GM21528 (cell line): ENCODE measurements around the gene LPAR3.

Experiments used
- ATAC-seq: cut with Tn5 transposase; IDR thresholded peaks from one replicate; pipeline ENCODE4 v1.9.1; 2021; ENCODE audit warnings: mild to moderate bottlenecking, moderate library complexity; ENCODE audit not compliant: unreplicated experiment, low FRiP score

LPAR3 gene

DNA sequence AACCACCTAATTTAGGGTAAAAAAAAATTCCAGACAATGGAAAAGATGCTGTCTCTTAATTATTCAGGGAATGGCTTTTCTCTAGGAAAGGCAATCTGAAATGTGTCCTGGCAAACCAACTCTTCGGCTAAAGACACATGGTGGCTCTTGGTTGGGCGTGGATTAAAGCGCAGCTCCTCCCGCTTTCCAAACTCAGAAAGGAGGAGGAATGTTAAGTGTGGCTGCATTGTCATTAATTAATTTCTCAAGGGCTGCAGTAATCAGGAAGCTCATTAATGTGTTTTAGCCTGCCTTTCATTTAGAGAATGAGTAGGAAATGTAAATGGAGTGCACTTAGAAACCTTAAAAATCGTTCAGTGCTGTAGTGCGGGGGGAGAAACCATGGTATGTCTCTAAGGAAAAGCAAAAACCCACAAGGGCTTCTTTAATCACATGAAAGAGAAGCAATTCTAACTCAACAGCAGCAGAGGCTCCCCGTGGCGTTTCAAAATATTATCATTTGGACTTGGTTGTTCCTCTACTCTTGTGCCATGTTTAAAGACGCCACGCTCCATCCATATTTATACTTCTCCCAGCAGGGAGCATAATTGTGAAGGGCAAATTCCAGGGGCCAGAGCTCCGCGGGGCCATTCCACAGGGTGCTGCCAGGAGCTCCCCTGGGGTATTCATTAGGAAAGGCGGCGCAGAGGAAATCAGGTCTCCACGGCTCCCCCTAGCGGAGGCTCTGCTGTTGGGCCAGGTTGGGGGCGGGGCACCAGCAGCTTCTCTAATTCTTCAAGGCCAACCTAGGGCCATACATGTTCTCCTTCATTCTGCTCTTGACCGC, 110.8 kb downstream of the LPAR3 start:
- peak; percentile 71 for ATAC-seq

DNA sequence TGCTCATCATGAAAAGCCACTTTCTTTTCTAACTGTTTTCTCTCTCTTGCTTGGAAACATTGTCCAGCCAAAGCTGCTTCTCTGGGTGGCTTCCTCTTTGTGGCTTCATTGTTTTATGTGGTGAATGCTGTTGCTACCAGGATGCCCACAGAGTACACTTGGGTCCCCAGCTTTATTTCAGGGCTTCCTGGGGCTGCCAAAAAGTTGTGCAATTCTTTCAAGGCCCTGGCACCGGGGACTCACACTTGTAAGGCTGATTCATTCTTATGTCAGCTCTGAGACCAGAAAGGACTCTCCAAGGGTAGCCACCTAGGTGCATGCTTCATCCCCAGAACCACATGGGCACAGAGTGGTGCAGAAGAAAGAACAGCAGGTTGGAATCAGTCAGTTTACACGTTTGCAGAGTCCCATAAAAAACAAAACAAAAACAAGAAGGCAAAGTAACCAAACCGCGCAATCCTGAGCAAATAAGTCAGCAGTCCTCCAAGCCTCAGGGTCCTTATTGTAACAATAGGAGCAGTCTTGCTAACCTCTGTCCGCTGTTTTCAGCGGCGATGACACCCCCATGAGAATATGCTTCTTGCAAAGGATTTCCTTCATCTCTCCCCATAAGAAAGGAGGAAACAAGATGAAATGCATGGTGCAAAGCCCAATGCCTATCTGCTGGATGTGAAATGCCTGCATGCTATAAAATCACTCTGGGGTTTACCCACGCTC, 112.8 kb downstream of the LPAR3 start:
- ATAC-seq, result no peak

DNA sequence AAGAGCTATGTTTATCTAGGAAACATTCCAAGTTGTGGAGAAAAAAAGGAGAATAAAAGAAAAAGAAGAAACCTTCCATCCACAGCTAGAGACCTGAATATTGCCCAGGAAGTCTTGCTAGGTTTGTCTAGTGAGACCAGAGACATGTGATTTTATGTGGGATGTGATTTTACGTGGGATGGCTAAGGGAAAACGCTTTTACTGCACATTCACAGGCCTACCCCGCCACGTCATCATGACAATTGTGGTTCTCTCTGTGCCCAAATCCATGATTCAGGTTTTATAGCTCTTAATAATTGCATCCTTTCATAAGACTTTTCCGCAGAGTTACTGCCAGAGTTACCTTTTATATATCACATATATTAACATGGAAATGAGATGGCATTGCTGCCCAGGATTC, 116.4 kb downstream of the LPAR3 start:
- no peak for ATAC-seq

DNA sequence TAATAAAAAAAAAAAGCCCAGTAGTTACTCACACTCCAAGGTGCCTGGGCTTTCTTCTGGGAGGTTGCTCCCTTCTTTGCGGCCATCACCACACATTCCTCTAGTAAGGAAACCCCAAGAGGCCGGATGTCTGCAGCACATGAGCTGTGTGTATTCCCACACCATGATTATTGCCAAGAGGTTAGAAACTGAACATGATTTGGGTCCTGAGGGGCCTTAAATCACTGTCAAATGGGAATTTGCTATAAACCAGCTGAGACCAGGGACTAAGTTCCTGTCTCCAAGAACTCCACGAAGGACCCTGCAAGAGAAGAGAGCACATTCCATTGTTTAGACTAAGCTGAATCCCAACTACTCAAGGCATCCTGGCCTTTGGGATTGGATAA, 117.5 kb downstream of the LPAR3 start:
- no peak for ATAC-seq

DNA sequence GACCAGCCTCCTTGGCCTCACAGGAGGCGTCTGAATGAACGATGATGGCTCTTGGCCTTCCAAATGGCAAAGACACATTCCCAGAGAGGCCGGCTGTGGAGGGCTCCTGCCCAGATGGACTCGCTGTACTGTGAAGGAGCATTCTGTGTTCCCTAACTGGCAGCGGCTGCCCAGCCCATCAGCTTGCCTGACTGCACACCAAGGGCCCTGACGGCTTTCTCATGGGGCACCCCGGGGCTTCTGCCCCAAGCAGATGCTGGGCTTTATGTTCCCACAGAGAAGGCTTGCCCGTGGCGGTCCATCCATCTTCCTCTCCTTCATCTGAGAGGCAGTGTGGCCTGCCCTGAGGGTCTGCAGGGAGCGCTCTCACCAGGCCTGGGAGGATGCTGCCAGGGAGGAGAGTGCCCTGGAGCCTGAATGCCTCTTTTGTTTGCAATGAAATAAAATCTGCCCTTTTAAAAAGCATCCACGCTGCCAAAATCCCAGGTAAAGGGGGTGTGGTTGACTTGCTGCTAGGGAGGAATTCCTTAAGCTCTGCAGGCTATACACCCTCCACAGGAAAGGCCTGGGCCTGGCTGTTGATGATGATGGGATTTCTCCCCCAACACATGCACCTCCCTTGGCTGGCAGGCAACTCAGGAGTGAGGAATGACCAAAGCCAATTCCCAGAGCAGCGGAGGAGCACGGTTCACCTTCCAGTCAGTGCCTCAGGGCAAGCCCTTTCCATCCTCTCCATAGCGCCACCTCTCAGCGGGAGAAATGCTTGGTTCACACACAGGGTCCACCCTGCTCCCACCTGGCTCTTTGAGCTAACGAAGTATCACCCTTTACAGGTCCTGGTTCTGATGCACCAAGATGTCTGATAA, 118.1 kb downstream of the LPAR3 start:
- no peak for ATAC-seq

DNA sequence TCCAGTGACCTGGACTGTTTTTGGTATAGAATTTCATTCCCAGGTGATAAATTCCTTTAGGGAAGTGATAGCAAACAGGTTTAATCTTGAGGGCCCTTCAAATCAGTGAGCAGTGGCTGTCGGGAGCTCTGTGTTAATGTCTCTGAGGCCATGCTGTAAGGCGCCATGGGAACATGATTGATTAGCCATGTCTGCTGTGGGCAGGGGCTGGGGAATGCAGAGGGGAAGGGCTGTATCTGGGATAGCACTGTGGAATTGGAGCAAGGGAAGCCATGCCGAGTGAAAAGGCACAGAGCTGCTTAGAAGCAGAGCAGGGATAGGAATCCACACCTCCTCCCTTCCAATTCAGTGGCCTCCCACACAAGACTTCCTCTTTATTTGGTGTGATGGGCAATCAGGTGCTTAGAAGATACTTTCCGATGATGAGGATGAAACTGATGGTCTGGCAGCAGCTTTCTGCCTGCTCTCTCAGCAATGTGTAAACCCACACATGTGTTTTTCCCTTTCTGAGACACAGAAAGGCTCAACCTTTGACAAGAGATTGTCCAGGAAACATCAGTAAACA, 119.0 kb downstream of the LPAR3 start:
- ATAC-seq, result no peak

DNA sequence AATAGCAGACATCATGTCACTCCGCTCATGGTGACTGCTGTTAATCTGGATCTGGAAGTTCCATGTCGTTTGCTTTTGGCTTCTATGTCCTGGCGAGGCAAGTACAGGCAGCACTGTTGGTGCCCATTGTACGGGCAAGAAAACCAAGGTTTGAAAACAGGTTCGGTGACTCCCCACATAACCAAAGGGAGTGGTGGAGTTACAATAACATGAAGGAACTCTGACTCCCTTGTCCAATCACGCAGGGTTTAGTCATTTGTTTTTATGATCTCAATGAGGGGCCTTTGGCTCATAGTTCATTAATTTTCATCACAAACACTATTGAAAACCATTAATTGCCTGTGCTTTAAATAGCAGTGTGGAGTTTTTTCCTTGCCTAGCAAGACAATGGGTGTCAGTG, 119.8 kb downstream of the LPAR3 start:
- no peak for ATAC-seq

DNA sequence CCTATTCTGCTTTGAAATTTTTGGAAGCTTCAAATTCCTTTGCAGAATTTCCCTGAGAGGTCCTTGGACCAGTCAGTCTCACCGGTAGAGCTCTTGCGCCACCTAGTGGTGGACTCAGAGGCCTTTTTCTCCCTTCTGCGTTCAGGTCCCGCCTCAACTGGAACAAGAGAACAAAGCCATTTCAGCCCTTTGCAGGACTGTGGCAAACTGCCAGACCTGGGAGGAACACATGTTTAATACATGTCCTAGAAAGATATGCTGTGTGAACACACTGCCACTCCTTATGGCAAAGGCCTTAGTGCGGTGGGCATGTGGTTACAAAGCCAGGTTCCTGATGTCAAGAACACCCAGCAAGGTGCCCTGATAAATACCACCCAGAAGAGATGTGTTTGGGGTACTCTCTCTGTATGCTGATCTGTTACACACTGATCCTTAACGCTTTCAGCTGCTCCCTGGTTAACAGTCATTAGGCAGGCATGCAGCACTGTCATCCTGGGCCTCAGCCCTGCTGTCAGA, 120.5 kb downstream of the LPAR3 start:
- ATAC-seq, result peak; percentile 85

DNA sequence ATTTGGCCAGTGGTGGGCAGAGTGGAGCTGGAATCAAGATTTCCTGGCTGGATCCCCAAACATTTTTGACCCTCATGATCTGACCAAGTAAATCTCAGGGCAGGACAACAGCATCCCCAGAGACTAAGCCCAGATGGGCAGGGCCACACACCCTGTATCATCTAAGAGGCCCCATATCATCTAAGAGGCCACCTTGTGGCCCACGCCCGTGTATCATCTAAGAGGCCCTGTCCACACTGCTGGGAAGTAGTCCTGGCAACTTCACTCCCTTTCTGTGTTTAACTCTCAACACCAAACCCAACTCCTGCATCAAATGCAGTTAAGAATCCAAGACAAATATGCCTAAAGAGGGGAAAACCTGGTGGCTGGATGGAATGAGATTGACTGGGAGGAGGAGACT, 121.1 kb downstream of the LPAR3 start:
- peak; percentile 22 for ATAC-seq

DNA sequence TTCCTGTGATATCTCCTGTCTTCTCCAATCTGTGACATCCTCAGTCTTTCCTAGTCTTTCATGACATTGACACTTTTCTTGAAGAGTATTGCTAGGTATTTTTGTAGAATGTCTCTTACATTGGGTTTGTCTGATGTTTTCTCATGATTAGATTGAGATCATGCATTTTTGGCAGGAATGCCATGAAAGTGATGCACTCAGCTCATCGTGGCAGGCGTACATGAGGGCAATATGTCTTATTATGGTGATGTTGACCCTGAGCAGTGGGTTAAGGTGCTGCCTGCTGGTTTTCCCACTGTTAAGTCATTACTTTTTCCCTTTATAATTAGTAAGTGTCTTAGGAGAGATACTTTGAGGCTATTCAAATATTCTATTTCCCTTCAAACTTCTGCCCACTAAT, 122.5 kb downstream of the LPAR3 start:
- no peak for ATAC-seq

DNA sequence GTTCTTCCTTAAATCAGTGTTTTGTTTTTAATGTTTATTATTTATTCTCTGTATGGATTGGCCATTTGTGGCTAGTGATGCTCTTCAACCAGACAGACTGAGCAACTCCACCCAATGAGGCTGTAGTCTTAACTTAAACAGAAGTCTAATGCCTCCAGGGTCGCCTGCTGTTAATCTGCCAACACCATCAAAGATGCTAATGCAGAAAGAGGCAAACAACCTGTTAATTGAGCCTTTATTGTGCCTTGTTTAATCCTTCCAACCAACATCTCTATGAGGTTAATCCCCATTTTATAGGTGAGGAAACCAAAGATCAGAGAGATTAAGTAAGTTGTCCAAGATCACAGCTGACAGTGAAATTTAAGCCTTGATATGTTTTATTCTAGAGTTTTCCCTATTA, 123.4 kb downstream of the LPAR3 start:
- no peak for ATAC-seq

DNA sequence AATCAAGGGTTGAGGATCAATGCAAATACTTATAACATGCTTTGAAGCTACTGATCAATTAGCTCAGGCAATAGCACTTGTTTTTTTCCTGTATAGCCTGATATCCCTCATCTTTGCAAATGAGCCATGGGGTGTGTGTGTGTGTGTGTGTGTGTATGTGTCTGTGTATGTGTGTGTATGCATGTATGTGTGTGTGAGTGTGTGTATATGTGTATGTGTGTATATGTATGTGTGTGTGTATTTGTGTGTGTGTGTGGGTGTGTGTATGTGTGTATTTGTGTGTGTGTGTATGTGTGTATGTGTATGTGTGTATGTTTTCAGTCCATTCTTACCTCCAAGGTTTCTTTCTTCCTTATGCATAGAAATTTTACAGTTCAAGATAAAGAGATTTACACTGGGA, 124.4 kb downstream of the LPAR3 start:
- ATAC-seq, result no peak

DNA sequence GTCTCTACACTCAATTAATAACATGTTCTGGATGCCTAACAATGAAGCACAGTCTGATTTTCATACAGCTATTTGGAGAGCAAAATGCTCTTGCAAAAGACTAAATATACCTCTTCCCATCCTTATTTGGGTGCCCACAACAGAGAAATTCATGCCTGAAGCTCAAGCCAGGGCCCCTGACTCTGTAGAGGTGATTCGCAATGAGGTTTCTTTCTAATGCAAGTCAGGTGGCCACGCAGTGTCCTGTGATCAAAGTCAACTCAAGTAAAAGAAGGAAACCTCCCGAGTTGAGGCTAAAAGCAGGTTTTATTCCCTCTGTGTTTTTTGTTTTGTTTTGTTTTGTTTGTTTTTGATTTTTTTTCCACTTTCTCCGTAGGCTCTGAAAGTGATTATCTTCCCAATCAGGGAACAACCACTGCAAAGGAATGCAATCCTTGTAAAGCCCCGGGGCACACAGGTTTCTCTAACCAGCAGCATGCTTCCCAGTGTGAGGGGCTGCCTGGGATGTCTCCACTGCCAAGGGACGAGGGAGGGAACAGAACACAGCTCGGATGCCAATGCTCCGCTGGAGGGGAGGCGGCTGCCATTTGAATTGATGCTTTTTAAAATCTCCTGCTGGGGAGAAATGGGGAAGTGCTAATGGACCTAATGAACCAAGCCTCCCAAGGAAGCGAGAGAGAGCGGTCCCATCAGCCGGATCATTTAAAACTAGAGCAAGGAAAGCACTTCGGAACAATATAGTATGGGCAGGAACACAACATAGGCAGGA, 128.9 kb downstream of the LPAR3 start:
- no peak for ATAC-seq

DNA sequence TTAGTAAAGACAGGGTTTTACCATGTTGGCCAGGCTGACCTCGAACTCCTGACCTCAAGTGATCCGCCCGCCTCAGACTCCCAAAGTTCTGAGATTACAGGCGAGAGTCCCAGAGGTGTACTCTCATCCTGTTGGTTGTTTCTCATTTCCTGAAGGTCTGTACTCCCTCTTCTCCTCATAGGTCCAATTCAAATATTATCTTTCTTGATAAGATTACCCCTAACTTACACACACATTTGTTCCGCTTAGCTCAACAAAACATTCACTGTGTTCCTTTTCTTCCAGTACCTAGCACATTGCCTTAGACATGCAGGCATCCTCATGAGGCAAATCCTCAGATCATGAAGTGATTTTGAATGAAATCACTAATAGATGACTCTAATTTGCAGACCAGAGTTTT, 130.3 kb downstream of the LPAR3 start:
- ATAC-seq, result no peak
